Ascending aorta (tissue), 2 donors: ENCODE results near the gene FCER1G. TPM values are rescaled to one million over a fixed set of nuclear protein-coding genes. Genes with fewer than 3 reads are reported as not detected.

Source experiments
- DNase-seq, 2 donors: peaks; one replicate each; pipeline ENCODE4 v3.0.0-alpha.2; 2019; ENCODE audit warnings: low spot score in 2 of 2
- H3K27ac ChIP-seq, 2 donors: fragments of 200-600 bp; sonication (generic); one replicate each; pipeline ENCODE4 v1.5.1; 2016 to 2017; ENCODE audit warnings: mild to moderate bottlenecking in 1 of 2
- H3K27me3 ChIP-seq: fragments of 200-600 bp; sonication (generic); one replicate; pipeline ENCODE4 v1.5.1; 2017
- H3K36me3 ChIP-seq, 2 donors: fragments of 200-600 bp; sonication (generic); one replicate each; pipeline ENCODE4 v1.5.1; 2016
- H3K4me1 ChIP-seq, 2 donors: fragments of 200-600 bp; sonication (generic); one replicate each; pipeline ENCODE4 v1.5.1; 2016 to 2017; ENCODE audit warnings: mild to moderate bottlenecking in 1 of 2
- H3K4me3 ChIP-seq, 2 donors: fragments of 200-600 bp; sonication (generic); one replicate each; pipeline ENCODE4 v1.5.1; 2016 to 2017; ENCODE audit warnings: mild to moderate bottlenecking in 1 of 2
- H3K9me3 ChIP-seq, 2 donors: fragments of 200-600 bp; sonication (generic); one replicate each; pipeline ENCODE4 v1.5.1; 2016
- CTCF ChIP-seq, 3 experiments: fragments of 200-600 bp in 2 of 3; fragments of 450-650 bp in 1 of 3; sonication (generic) in 2 of 3; IDR thresholded peaks; one replicate each; pipeline ENCODE4 v1.5.1; 2016 to 2019; ENCODE audit warnings: antibody characterized with exemption in 3 of 3, mild to moderate bottlenecking in 1 of 3, moderate library complexity in 1 of 3
- intact Hi-C: fragments of 100-400 bp; cut with DNase I; formaldehyde crosslinking; loops from one replicate; pipeline ENCODE4 v1.15.1; 2023
- total RNA-seq: library from RNA; depleted of rRNA; stranded (reverse); fragments of >200 nt; gene quantifications from one replicate; pipeline ENCODE4 v1.1.0, GENCODE V29; 2016

The FCER1G gene
- total RNA-seq, 1 donor from 2014 or later, result 69.9 TPM

GRCh38 chr1:161189036-161189435, 26.1 kb upstream of the FCER1G start:
- Histone ChIP-seq H3K9me3 (no peaks in the 10 kb centered on the region), H3K27ac (no peak overlapping the region), H3K4me1 (no peaks in the 10 kb centered on the region), H3K4me3 (no peak overlapping the region), H3K27me3 (no peaks in the 10 kb centered on the region), H3K36me3 (no peaks in the 10 kb centered on the region)
- no peak for TF ChIP-seq CTCF (IDR thresholded peaks at IDR 0.05)
- intact Hi-C loops, result no loop called here
- DNase-seq, result no peak

GRCh38 chr1:161190962-161191521, 24.1 kb upstream of the FCER1G start:
- H3K36me3 ChIP-seq, result no peaks in the 10 kb centered on the region
- H3K4me3 ChIP-seq, result no peak overlapping the region
- no peak for DNase-seq
- no peaks in the 10 kb centered on the region for H3K9me3 ChIP-seq
- intact Hi-C loops, result no loop called here
- no peak overlapping the region for H3K27ac ChIP-seq
- H3K4me1 ChIP-seq, result no peaks in the 10 kb centered on the region
- no peaks in the 10 kb centered on the region for H3K27me3 ChIP-seq
- TF ChIP-seq CTCF (IDR thresholded peaks at IDR 0.05), result no peak

GRCh38 chr1:161191971-161192370, 23.1 kb upstream of the FCER1G start:
- Histone ChIP-seq H3K27ac (no peak overlapping the region), H3K4me1 (no peaks in the 10 kb centered on the region), H3K4me3 (no peak overlapping the region), H3K27me3 (no peaks in the 10 kb centered on the region), H3K9me3 (no peaks in the 10 kb centered on the region), H3K36me3 (no peaks in the 10 kb centered on the region)
- no peak for TF ChIP-seq CTCF (IDR thresholded peaks at IDR 0.05)
- intact Hi-C loops, result no loop called here
- no peak for DNase-seq

GRCh38 chr1:161192476-161193465, 22.3 kb upstream of the FCER1G start:
- no peaks in the 10 kb centered on the region for H3K9me3 ChIP-seq
- intact Hi-C loops, result no loop called here
- no peak overlapping the region for H3K4me3 ChIP-seq
- no peak for DNase-seq
- H3K27me3 ChIP-seq, result no peaks in the 10 kb centered on the region
- peaks cover 0 to under 1% of the 10 kb centered on the region in 2 donors for H3K4me1 ChIP-seq
- no peaks in the 10 kb centered on the region for H3K36me3 ChIP-seq
- no peak overlapping the region for H3K27ac ChIP-seq
- peak; percentile 71 to 90 (median 78) for TF ChIP-seq CTCF (IDR thresholded peaks at IDR 0.05)

- no peaks in the 10 kb centered on the region for H3K36me3 ChIP-seq
- H3K4me3 ChIP-seq, result no peak overlapping the region
- no peak for DNase-seq
- H3K9me3 ChIP-seq, result no peaks in the 10 kb centered on the region
- no peaks in the 10 kb centered on the region for H3K27me3 ChIP-seq
- H3K4me1 ChIP-seq, result peaks cover 0 to 6% of the 10 kb centered on the region in 2 donors
- intact Hi-C loops, result no loop called here
- H3K27ac ChIP-seq, result no peak overlapping the region
- peak in 1 of 3 experiments; percentile 8 for TF ChIP-seq CTCF (IDR thresholded peaks at IDR 0.05)
Measured at GRCh38 chr1:161193561-161194235, 21.4 kb upstream of the FCER1G start.
